SK-N-SH treated with all-trans-retinoic acid at 6 μM for 48 hours (cell line): ENCODE results near the gene CNTLN.

Source experiments
- ATAC-seq: fragments of 200-7000 bp; cut with Tn5 transposase; 3 replicates; pipeline ENCODE4 v1.9.1; 2020; ENCODE audit warnings: mild to moderate bottlenecking, moderate library complexity
- ARNTL ChIP-seq: fragments of 450-650 bp; formaldehyde crosslinking; IDR thresholded peaks from 2 replicates; pipeline ENCODE4 v1.5.0; 2020; ENCODE audit warnings: low read depth, mild to moderate bottlenecking, moderate library complexity, borderline replicate concordance
- CSDC2 ChIP-seq: fragments of 250-450 bp; sonication (Bioruptor Pico); IDR thresholded peaks from 2 replicates; pipeline ENCODE4 v1.5.0; 2020; ENCODE audit warnings: mild to moderate bottlenecking, moderate library complexity
- GLIS3 ChIP-seq: fragments of 250-450 bp; sonication (Bioruptor Pico); IDR thresholded peaks from 2 replicates; pipeline ENCODE4 v1.5.0; 2020; ENCODE audit warnings: mild to moderate bottlenecking, moderate library complexity
- ISL1 ChIP-seq: fragments of 250-450 bp; sonication (Bioruptor Pico); IDR thresholded peaks from 2 replicates; pipeline ENCODE4 v2.1.2; 2022; ENCODE audit warnings: mild to moderate bottlenecking, moderate library complexity
- OSR1 ChIP-seq: fragments of 250-450 bp; sonication (Bioruptor Pico); IDR thresholded peaks from 2 replicates; pipeline ENCODE4 v1.8.0; 2022; ENCODE audit warnings: moderate library complexity, mild to moderate bottlenecking, inconsistent platforms
- PATZ1 ChIP-seq: fragments of 250-450 bp; sonication (Bioruptor Pico); IDR thresholded peaks from 2 replicates; pipeline ENCODE4 v1.8.0; 2020; ENCODE audit warnings: mild to moderate bottlenecking, moderate library complexity, borderline replicate concordance
- POU6F1 ChIP-seq: fragments of 250-450 bp; sonication (Bioruptor Pico); IDR thresholded peaks from 2 replicates; pipeline ENCODE4 v1.8.0; 2021; ENCODE audit warnings: low read depth, mild to moderate bottlenecking, moderate library complexity, borderline replicate concordance
- PPARA ChIP-seq: fragments of 250-450 bp; sonication (Bioruptor Pico); IDR thresholded peaks from 2 replicates; pipeline ENCODE4 v1.5.0; 2020; ENCODE audit warnings: mild to moderate bottlenecking, borderline replicate concordance
- TOX ChIP-seq: fragments of 250-450 bp; sonication (Bioruptor Pico); IDR thresholded peaks from 2 replicates; pipeline ENCODE4 v1.8.0; 2021; ENCODE audit warnings: mild to moderate bottlenecking, moderate library complexity, borderline replicate concordance
- TSHZ2 ChIP-seq: fragments of 250-450 bp; sonication (Bioruptor Pico); IDR thresholded peaks from 2 replicates; pipeline ENCODE4 v1.5.0; 2020; ENCODE audit warnings: mild to moderate bottlenecking, moderate library complexity
- ZFP3 ChIP-seq: fragments of 250-450 bp; sonication (Bioruptor Pico); IDR thresholded peaks from 2 replicates; pipeline ENCODE4 v1.5.0; 2020; ENCODE audit warnings: mild to moderate bottlenecking, moderate library complexity
- ZFP30 ChIP-seq: fragments of 450-650 bp; formaldehyde crosslinking; IDR thresholded peaks from 2 replicates; pipeline ENCODE4 v1.5.0; 2022; ENCODE audit warnings: mild to moderate bottlenecking, moderate library complexity
- ZNF565 ChIP-seq: fragments of 450-650 bp; formaldehyde crosslinking; conservative IDR thresholded peaks from 2 replicates; pipeline ENCODE4 v1.5.0; 2020; ENCODE audit warnings: low read depth, mild to moderate bottlenecking, moderate library complexity
- ZNF70 ChIP-seq: fragments of 450-650 bp; formaldehyde crosslinking; IDR thresholded peaks from 2 replicates; pipeline ENCODE4 v1.5.0; 2020; ENCODE audit warnings: mild to moderate bottlenecking, moderate library complexity
- TF ChIP-seq, protein P1 (sequence below): fragments of 250-450 bp; sonication (Bioruptor Pico); IDR thresholded peaks from 2 replicates; pipeline ENCODE4 v1.5.1; 2020; ENCODE audit warnings: low read depth, mild to moderate bottlenecking, moderate library complexity
- TF ChIP-seq, protein P2 (sequence below): fragments of 250-450 bp; sonication (Bioruptor Pico); IDR thresholded peaks from 2 replicates; pipeline ENCODE4 v1.5.1; 2021; ENCODE audit warnings: mild to moderate bottlenecking, moderate library complexity

Gene CNTLN

DNA sequence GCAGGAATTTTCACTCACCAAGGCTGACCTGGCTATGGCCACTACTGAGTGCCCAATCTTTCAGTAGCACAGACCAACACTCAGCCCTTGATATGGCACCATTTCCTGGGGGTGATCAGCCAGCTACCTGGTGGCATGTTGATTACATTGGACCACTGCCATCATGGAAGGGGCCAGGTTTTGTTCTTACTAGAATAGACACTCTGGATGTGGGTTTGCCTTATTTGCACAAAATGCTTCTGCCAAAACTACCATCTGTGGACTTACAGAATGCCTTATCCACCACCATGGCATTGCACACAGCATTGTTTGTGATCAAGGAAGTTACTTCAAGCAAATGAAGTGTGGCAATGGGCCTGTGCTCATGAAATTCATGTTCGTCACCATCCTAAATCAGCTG is 374.3 kb downstream of the CNTLN start:
- TF ChIP-seq, protein P1, sequence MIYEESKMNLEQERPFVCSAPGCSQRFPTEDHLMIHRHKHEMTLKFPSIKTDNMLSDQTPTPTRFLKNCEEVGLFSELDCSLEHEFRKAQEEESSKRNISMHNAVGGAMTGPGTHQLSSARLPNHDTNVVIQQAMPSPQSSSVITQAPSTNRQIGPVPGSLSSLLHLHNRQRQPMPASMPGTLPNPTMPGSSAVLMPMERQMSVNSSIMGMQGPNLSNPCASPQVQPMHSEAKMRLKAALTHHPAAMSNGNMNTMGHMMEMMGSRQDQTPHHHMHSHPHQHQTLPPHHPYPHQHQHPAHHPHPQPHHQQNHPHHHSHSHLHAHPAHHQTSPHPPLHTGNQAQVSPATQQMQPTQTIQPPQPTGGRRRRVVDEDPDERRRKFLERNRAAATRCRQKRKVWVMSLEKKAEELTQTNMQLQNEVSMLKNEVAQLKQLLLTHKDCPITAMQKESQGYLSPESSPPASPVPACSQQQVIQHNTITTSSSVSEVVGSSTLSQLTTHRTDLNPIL (CRISPR knock-in tag): no peak
- TF ChIP-seq CSDC2 (no peak), ISL1 (no peak), POU6F1 (CRISPR knock-in tag) (no peak), TSHZ2 (no peak), TOX (CRISPR knock-in tag) (no peak), ZNF565 (CRISPR knock-in tag) (no peak), ZFP30 (no peak)
- ATAC-seq: no peak

DNA sequence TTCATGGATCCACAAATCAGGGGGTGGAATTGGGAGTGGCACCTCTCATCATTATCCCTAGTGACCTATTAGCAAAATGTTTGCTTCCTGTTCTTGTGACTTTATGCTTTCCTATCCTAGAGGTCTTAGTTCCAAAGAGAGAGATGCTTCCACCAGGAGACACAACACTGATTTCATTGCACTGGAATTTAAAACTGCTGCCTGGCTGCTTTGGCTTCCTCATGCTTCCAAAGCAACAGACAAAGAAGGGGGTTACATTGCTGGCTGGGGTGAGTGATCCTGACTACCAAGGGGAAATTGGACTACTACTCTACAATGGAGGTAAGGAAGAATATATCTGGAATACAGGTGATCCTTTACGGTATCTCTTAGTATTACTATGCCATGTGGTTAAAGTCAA is 374.9 kb downstream of the CNTLN start:
- TF ChIP-seq POU6F1 (CRISPR knock-in tag) (no peak), ZFP3 (CRISPR knock-in tag) (no peak), GLIS3 (no peak), ARNTL (CRISPR knock-in tag) (no peak), OSR1 (CRISPR knock-in tag) (no peak), PATZ1 (CRISPR knock-in tag) (no peak), PPARA (CRISPR knock-in tag) (no peak), ZNF70 (CRISPR knock-in tag) (no peak), TSHZ2 (no peak), ZNF565 (CRISPR knock-in tag) (no peak)
- TF ChIP-seq, protein P2, sequence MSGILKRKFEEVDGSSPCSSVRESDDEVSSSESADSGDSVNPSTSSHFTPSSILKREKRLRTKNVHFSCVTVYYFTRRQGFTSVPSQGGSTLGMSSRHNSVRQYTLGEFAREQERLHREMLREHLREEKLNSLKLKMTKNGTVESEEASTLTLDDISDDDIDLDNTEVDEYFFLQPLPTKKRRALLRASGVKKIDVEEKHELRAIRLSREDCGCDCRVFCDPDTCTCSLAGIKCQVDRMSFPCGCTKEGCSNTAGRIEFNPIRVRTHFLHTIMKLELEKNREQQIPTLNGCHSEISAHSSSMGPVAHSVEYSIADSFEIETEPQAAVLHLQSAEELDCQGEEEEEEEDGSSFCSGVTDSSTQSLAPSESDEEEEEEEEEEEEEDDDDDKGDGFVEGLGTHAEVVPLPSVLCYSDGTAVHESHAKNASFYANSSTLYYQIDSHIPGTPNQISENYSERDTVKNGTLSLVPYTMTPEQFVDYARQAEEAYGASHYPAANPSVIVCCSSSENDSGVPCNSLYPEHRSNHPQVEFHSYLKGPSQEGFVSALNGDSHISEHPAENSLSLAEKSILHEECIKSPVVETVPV (CRISPR knock-in tag): no peak
- TF ChIP-seq, protein P1 (CRISPR knock-in tag): no peak
- TF ChIP-seq, all 23 proteins: peak for 0
- peak; percentile 37; the same call in 1 of the 3 replicates for ATAC-seq
